Measurements from ENCODE around the gene ECE1.
"Not testable (repeated sequence)": the region's sequence is repeated elsewhere in the genome, so short reads cannot be mapped to it uniquely, and the experiment has no call there.

Gene ECE1

DNA sequence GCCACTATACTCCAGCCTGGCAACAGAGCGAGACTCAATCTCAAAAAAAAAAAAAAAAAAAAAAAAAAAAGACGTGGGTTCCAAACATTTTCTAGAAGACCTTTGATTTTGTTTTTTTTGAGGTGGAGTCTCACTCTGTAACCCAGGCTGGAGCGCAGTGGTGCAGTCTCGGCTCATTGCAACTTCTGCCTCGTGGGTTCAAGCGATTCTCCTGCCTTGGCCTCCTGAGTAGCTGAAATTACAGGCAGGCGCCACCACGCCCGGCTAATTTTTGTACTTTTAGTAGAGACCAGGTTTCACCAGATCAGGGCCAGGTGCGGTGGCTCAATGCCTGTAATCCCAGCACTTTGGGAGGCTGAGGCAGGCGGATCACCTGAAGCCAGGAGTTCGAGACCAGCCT lies 117.2 kb downstream of the ECE1 start:
- H2BK120ac ChIP-seq (ENCODE audit: low read depth, low read length); H3K27ac ChIP-seq (replicated peaks; ENCODE audit: low read length); H3K4ac ChIP-seq (ENCODE audit: low read length); H3K4me1 ChIP-seq (ENCODE audit: control insufficient read depth in 2 of 2, insufficient read depth in 1 of 2, low read depth in 1 of 2, low read length in 2 of 2); H3K14ac ChIP-seq (ENCODE audit: low read length); H4K8ac ChIP-seq (ENCODE audit: low read depth, low read length); H3K27me3 ChIP-seq (ENCODE audit: control insufficient read depth in 3 of 3, insufficient read depth in 3 of 3, low read depth in 1 of 3, low read length in 3 of 3); H3K18ac ChIP-seq (ENCODE audit: low read length); H2BK12ac ChIP-seq (ENCODE audit: low read length); H3K79me1 ChIP-seq (ENCODE audit: low read depth, low read length); H3K23ac ChIP-seq (ENCODE audit: low read depth, low read length, poor library complexity); H3K4me3 ChIP-seq (ENCODE audit: low read length in 2 of 2); H3K4me2 ChIP-seq (ENCODE audit: insufficient read depth, low read length, poor library complexity, severe bottlenecking); H2AFZ ChIP-seq (ENCODE audit: low read length); H3K9me3 ChIP-seq (replicated peaks in 1 of 2; ENCODE audit: control insufficient read depth in 2 of 2, insufficient read depth in 1 of 2, low read depth in 1 of 2, low read length in 2 of 2); H3K9ac ChIP-seq (ENCODE audit: low read depth, low read length, poor library complexity); H2BK15ac ChIP-seq (ENCODE audit: low read length); H2AK5ac ChIP-seq (ENCODE audit: low read depth, low read length); H2BK5ac ChIP-seq (ENCODE audit: low read length); DNase-seq (ENCODE audit: low spot score); H4K91ac ChIP-seq (ENCODE audit: low read depth, low read length, poor library complexity): not testable (repeated sequence)
- no CpG with 5 or more reads among the region's 12 CpGs for WGBS, 2 donors (ENCODE audit: extremely low coverage in 2 of 2, insufficient read length in 2 of 2, insufficient replicate concordance in 1 of 2)
- peaks cover 5 to 58% of the 10 kb centered on the region in 2 donors for H3K36me3 ChIP-seq (replicated peaks in 1 of 2; ENCODE audit: control insufficient read depth in 2 of 2, insufficient read depth in 2 of 2, low read length in 2 of 2)

DNA sequence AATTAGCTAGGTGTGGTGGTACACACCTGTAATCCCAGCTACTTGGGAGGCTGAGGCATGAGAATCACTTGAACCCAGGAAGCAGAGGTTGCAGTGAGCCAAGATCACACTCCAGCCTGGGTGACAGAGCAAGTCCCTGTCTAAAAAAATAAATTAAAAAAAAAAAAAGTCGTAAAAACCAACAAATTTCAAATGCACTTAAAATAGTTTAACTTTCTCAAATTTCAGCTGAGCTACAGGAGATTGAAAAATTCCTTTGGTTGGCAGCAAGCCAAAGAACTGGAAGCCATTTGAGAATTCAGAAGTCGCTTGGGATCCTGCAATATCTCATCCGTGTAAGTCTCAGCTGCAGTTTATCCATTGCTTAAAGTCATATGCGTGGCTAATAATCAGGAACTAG lies 119.4 kb downstream of the ECE1 start:
- H3K9ac ChIP-seq (ENCODE audit: low read depth, low read length, poor library complexity); H2BK5ac ChIP-seq (ENCODE audit: low read length); H3K4me1 ChIP-seq (ENCODE audit: control insufficient read depth in 2 of 2, insufficient read depth in 1 of 2, low read depth in 1 of 2, low read length in 2 of 2); H2BK15ac ChIP-seq (ENCODE audit: low read length); H3K14ac ChIP-seq (ENCODE audit: low read length); H3K18ac ChIP-seq (ENCODE audit: low read length); H2AK5ac ChIP-seq (ENCODE audit: low read depth, low read length); H3K9me3 ChIP-seq (replicated peaks in 1 of 2; ENCODE audit: control insufficient read depth in 2 of 2, insufficient read depth in 1 of 2, low read depth in 1 of 2, low read length in 2 of 2); H3K79me1 ChIP-seq (ENCODE audit: low read depth, low read length); DNase-seq (ENCODE audit: low spot score); H2AFZ ChIP-seq (ENCODE audit: low read length); H3K23ac ChIP-seq (ENCODE audit: low read depth, low read length, poor library complexity); H3K4me3 ChIP-seq (ENCODE audit: low read length in 2 of 2); H4K8ac ChIP-seq (ENCODE audit: low read depth, low read length); H4K91ac ChIP-seq (ENCODE audit: low read depth, low read length, poor library complexity); H3K27ac ChIP-seq (replicated peaks; ENCODE audit: low read length); H3K4me2 ChIP-seq (ENCODE audit: insufficient read depth, low read length, poor library complexity, severe bottlenecking); H2BK120ac ChIP-seq (ENCODE audit: low read depth, low read length); H3K27me3 ChIP-seq (ENCODE audit: control insufficient read depth in 3 of 3, insufficient read depth in 3 of 3, low read depth in 1 of 3, low read length in 3 of 3); H2BK12ac ChIP-seq (ENCODE audit: low read length); H3K4ac ChIP-seq (ENCODE audit: low read length): not testable (repeated sequence)
- no CpG with 5 or more reads among the region's 4 CpGs for WGBS, 2 donors (ENCODE audit: extremely low coverage in 2 of 2, insufficient read length in 2 of 2, insufficient replicate concordance in 1 of 2)
- peaks cover 15 to 79% of the 10 kb centered on the region in 2 donors for H3K36me3 ChIP-seq (replicated peaks in 1 of 2; ENCODE audit: control insufficient read depth in 2 of 2, insufficient read depth in 2 of 2, low read length in 2 of 2)

DNA sequence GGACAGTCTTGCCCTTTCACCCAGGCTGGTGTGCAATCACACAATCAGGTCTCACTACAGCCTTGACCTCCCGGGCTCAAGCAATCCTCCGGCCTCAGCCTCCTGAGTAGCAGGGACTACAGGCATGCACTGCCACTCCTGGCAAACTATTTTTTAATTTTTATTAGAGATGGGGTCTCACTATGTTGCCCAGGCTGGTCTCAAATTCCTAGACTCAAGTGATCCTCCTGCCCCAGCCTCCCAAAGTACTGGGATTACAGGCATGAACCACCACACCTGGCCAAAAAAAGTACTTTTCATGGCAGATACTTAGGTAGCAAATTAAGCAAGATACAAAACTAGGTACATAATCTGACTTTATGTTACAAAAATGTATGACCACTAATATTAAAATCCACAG lies 121.8 kb downstream of the ECE1 start:
- no CpG with 5 or more reads among the region's 2 CpGs for WGBS, 2 donors (ENCODE audit: extremely low coverage in 2 of 2, insufficient read length in 2 of 2, insufficient replicate concordance in 1 of 2)
- peaks cover 15 to 93% of the 10 kb centered on the region in 2 donors for H3K36me3 ChIP-seq (replicated peaks in 1 of 2; ENCODE audit: control insufficient read depth in 2 of 2, insufficient read depth in 2 of 2, low read length in 2 of 2)

More for the DNA sequence above, 121.8 kb downstream of the ECE1 start:
- H3K4ac ChIP-seq (ENCODE audit: low read length): no peak overlapping the region
- no peak overlapping the region for H2AK5ac ChIP-seq (ENCODE audit: low read depth, low read length)
- no peak overlapping the region for H3K14ac ChIP-seq (ENCODE audit: low read length)
- no peak overlapping the region for H2BK12ac ChIP-seq (ENCODE audit: low read length)
- no peak overlapping the region for H3K4me3 ChIP-seq (ENCODE audit: low read length in 2 of 2)
- no peak overlapping the region for H3K23ac ChIP-seq (ENCODE audit: low read depth, low read length, poor library complexity)
- H3K4me2 ChIP-seq (ENCODE audit: insufficient read depth, low read length, poor library complexity, severe bottlenecking): no peak overlapping the region
- H2AFZ ChIP-seq (ENCODE audit: low read length): no peak overlapping the region
- no peak overlapping the region for H3K9ac ChIP-seq (ENCODE audit: low read depth, low read length, poor library complexity)
- no peaks in the 10 kb centered on the region for H3K27me3 ChIP-seq (ENCODE audit: control insufficient read depth in 3 of 3, insufficient read depth in 3 of 3, low read depth in 1 of 3, low read length in 3 of 3)
- H2BK5ac ChIP-seq (ENCODE audit: low read length): no peak overlapping the region
- H3K27ac ChIP-seq (replicated peaks; ENCODE audit: low read length): no peak overlapping the region
- peaks cover 0 to 1% of the 10 kb centered on the region in 2 donors for H3K9me3 ChIP-seq (replicated peaks in 1 of 2; ENCODE audit: control insufficient read depth in 2 of 2, insufficient read depth in 1 of 2, low read depth in 1 of 2, low read length in 2 of 2)
- no peak overlapping the region for H2BK15ac ChIP-seq (ENCODE audit: low read length)
- H3K18ac ChIP-seq (ENCODE audit: low read length): no peak overlapping the region
- no peak overlapping the region for H2BK120ac ChIP-seq (ENCODE audit: low read depth, low read length)
- peaks cover 0 to 1% of the 10 kb centered on the region in 2 donors for H3K4me1 ChIP-seq (ENCODE audit: control insufficient read depth in 2 of 2, insufficient read depth in 1 of 2, low read depth in 1 of 2, low read length in 2 of 2)
- peaks cover 9% of the 10 kb centered on the region for H3K79me1 ChIP-seq (ENCODE audit: low read depth, low read length)
- H4K91ac ChIP-seq (ENCODE audit: low read depth, low read length, poor library complexity): no peak overlapping the region
- no peak for DNase-seq (ENCODE audit: low spot score)
- H4K8ac ChIP-seq (ENCODE audit: low read depth, low read length): no peak overlapping the region

All from neuronal stem cell (in vitro differentiated cells).